Activated CD4-positive, alpha-beta memory T cell treated with anti-CD3 and anti-CD28 coated beads, Interleukin-2, amount 10 ng/mL, durations not matched to agents 7 days and 5 days (primary cell): Measurements from ENCODE around the gene C22orf31. TPM values are rescaled to one million over a fixed set of nuclear protein-coding genes. Genes with fewer than 3 reads are reported as not detected.

ENCODE experiments used
- CTCF ChIA-PET: fragments of 350-600 bp; sonication (Branson Sonifier 250); formaldehyde crosslinking; loops from one replicate; lab custom pipeline; 2021; ENCODE audit warnings: antibody characterized with exemption, inconsistent platforms; lab: Charles Lee
- POLR2A ChIA-PET: fragments of 350-600 bp; sonication (Branson Sonifier 250); formaldehyde crosslinking; loops from one replicate; lab custom pipeline; 2021; ENCODE audit warnings: antibody characterized with exemption; lab: Charles Lee
- DNase-seq: peaks from one replicate; pipeline ENCODE4 v3.0.0-alpha.2; 2020
- H3K27ac Mint-ChIP-seq: one replicate; pipeline ENCODE4 v1.8.0; 2021; ENCODE audit warnings: mild to moderate bottlenecking, mixed read lengths
- H3K27me3 Mint-ChIP-seq: one replicate; pipeline ENCODE4 v1.8.0; 2021; ENCODE audit warnings: mixed read lengths
- H3K36me3 Mint-ChIP-seq: one replicate; pipeline ENCODE4 v1.8.0; 2021; ENCODE audit warnings: low read depth, mixed read lengths
- H3K4me1 Mint-ChIP-seq: one replicate; pipeline ENCODE4 v1.8.0; 2021; ENCODE audit warnings: mixed read lengths
- H3K4me3 Mint-ChIP-seq: one replicate; pipeline ENCODE4 v1.8.0; 2021; ENCODE audit warnings: mild to moderate bottlenecking, mixed read lengths
- H3K9me3 Mint-ChIP-seq: one replicate; pipeline ENCODE4 v1.8.0; 2021; ENCODE audit warnings: mixed read lengths
- total RNA-seq, 2 experiments: library from RNA; stranded (reverse); gene quantifications; one replicate each; pipeline ENCODE4 v1.2.3, GENCODE V29; 2021

C22orf31 gene
- not detected for total RNA-seq

GRCh38 chr22:29061773-29062172 lies at the start of gene C22orf31:
Gene C22orf31, minus strand, starts transcription at chr22:29061831. Its CDS starts 39 bp downstream, at chr22:29061792.
- no peak for DNase-seq
- Mint-ChIP-seq H3K4me1 (peaks cover 5% of the 10 kb centered on the region), H3K36me3 (no peaks in the 10 kb centered on the region), H3K9me3 (no peaks in the 10 kb centered on the region), H3K27ac (no peak within 1 kb of the TSS), H3K27me3 (peaks cover 44% of the 10 kb centered on the region), H3K4me3 (no peak within 1 kb of the TSS)
- ChIA-PET CTCF (no interaction called here), POLR2A (interaction anchor here (0.9 kb wide), 1 partner anchor 141 kb away, joined by 3 read pairs; no protein-coding TSS in a partner anchor)

- H3K27me3 Mint-ChIP-seq = peaks cover 36% of the 10 kb centered on the region
- ChIA-PET POLR2A (no interaction called here), CTCF (interaction anchor here (1.3 kb wide), 1 partner anchor 43 kb away, joined by 3 read pairs; no protein-coding TSS in a partner anchor)
- no peaks in the 10 kb centered on the region for H3K9me3 Mint-ChIP-seq
- no peak overlapping the region for H3K27ac Mint-ChIP-seq
- H3K4me3 Mint-ChIP-seq = no peak overlapping the region
- peaks cover 3% of the 10 kb centered on the region for H3K4me1 Mint-ChIP-seq
- no peaks in the 10 kb centered on the region for H3K36me3 Mint-ChIP-seq
- DNase-seq = no peak
Observed at GRCh38 chr22:29110946-29111345, 49.3 kb upstream of the C22orf31 start.

DNA sequence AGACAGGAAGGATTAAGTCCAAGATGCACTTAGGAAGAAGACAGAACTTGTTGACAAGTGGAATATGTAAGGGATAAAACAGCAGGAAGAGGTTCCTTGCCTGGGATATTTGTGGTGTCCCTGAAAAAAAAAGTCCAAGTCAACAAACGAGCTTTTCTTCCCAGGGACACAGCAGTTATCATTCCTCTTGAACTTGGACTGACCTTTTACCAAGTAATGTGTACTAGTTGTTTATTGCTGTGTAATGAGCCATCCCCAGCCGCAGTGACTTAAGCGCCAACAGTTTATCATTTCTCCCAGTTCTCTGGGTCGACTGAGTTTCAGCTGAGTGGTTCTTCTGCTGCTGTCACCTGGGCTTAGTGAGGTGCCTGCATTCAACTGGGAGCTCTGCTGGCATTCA lies 48.2 kb upstream of the C22orf31 start:
- Mint-ChIP-seq H3K27me3 (peaks cover 29% of the 10 kb centered on the region), H3K9me3 (no peaks in the 10 kb centered on the region), H3K4me1 (no peaks in the 10 kb centered on the region), H3K4me3 (no peak overlapping the region), H3K27ac (no peak overlapping the region), H3K36me3 (no peaks in the 10 kb centered on the region)
- no peak for DNase-seq
- ChIA-PET POLR2A (interaction anchor here (1.0 kb wide), 1 partner anchor 9 kb away, joined by 3 read pairs; no protein-coding TSS in a partner anchor), CTCF (interaction anchor here (1.3 kb wide), 1 partner anchor 44 kb away, joined by 3 read pairs; no protein-coding TSS in a partner anchor)

DNA sequence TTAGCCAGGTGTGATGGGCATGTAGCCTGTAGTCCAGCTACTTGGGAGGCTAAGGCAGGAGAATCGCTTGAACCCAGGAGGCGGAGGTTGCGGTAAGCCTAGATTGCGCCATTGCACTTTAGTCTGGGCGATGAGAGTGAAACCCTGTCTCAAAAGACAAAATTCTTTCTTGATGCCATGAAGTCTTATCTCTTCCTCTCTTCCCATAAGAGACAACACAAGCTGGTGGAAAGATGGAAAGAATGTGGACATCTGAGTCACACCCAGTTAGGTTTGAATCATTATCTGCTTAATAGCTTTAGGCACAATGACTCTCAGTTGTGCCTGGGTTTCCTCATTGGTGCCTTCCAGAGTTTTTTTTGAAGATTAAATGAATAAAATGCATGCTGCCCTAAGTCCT lies 46.5 kb upstream of the C22orf31 start:
- DNase-seq = no peak
- Mint-ChIP-seq H3K36me3 (no peaks in the 10 kb centered on the region), H3K27ac (no peak overlapping the region), H3K27me3 (peaks cover 24% of the 10 kb centered on the region), H3K4me1 (no peaks in the 10 kb centered on the region), H3K9me3 (no peaks in the 10 kb centered on the region), H3K4me3 (no peak overlapping the region)
- ChIA-PET POLR2A (no interaction called here), CTCF (no interaction called here)

DNA sequence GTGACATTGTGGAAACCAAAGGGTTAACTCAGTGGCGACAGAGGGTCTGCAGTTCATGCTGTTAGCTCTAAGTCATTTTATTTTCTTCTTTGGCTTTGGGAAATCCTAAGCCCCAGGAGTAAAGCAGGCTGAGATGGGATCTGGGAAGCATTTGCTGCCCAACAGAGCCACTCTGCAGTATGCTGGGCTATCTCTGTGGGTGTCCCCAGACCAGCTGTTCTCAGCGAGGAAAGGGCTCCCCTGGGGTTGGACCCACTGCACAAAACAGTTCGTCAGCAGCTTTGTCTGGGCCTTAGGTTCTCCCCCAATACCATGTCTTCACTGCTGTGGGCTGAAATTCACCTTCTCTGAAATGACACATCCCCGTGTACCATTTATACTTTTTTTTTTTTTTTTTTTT lies 45.2 kb upstream of the C22orf31 start:
- Mint-ChIP-seq H3K27me3 (peaks cover 26% of the 10 kb centered on the region), H3K4me1 (no peaks in the 10 kb centered on the region), H3K9me3 (no peaks in the 10 kb centered on the region), H3K27ac (no peak overlapping the region), H3K36me3 (no peaks in the 10 kb centered on the region), H3K4me3 (no peak overlapping the region)
- no peak for DNase-seq
- ChIA-PET CTCF (interaction anchor here (0.7 to 0.8 kb wide), 2 partner anchors 26 to 139 kb away, joined by 3 to 5 read pairs; no protein-coding TSS in a partner anchor), POLR2A (no interaction called here)

GRCh38 chr22:29105468-29105867 lies 43.8 kb upstream of the C22orf31 start:
- no peak overlapping the region for H3K4me3 Mint-ChIP-seq
- no peaks in the 10 kb centered on the region for H3K4me1 Mint-ChIP-seq
- no peaks in the 10 kb centered on the region for H3K9me3 Mint-ChIP-seq
- POLR2A ChIA-PET = no interaction called here
- H3K36me3 Mint-ChIP-seq = no peaks in the 10 kb centered on the region
- CTCF ChIA-PET = no interaction called here
- peaks cover 23% of the 10 kb centered on the region for H3K27me3 Mint-ChIP-seq
- no peak overlapping the region for H3K27ac Mint-ChIP-seq
- DNase-seq = no peak

DNA sequence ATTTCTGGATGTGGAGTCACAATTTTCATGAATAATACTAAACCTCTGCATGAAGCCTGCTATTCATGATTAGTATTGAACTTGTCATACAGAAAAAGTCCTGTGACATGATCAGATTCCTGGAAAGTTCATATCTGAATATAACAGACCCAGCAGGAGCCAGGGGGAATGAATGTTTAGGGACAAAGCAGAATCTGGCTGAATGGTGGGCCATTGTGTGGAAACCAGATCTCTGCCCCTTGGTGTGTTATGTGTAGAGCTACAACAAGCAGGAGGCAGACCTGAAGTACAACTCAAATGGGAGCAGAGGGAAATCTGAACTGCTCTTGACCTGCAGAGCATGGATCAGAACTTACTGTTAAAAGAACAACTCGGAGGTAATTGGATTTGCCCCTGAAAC lies 41.5 kb upstream of the C22orf31 start:
- Mint-ChIP-seq H3K4me3 (no peak overlapping the region), H3K27me3 (peaks cover 14% of the 10 kb centered on the region), H3K27ac (no peak overlapping the region), H3K36me3 (no peaks in the 10 kb centered on the region), H3K9me3 (no peaks in the 10 kb centered on the region), H3K4me1 (no peaks in the 10 kb centered on the region)
- DNase-seq = no peak
- POLR2A ChIA-PET = no interaction called here
- CTCF ChIA-PET = interaction anchor here (0.6 to 1.1 kb wide), 3 partner anchors 51 to 255 kb away, joined by 3 to 4 read pairs (median 3); no protein-coding TSS in a partner anchor

- POLR2A ChIA-PET = no interaction called here
Observed at GRCh38 chr22:29102300-29102699, 40.7 kb upstream of the C22orf31 start.

GRCh38 chr22:29098296-29098695 lies 36.7 kb upstream of the C22orf31 start:
- Mint-ChIP-seq H3K36me3 (no peaks in the 10 kb centered on the region), H3K9me3 (no peaks in the 10 kb centered on the region), H3K4me1 (no peaks in the 10 kb centered on the region), H3K4me3 (no peak overlapping the region), H3K27me3 (peaks cover 16% of the 10 kb centered on the region), H3K27ac (no peak overlapping the region)
- ChIA-PET POLR2A (no interaction called here), CTCF (no interaction called here)
- DNase-seq = no peak

More at GRCh38 chr22:29102300-29102699, 40.7 kb upstream of the C22orf31 start:
- no peak overlapping the region for H3K4me3 Mint-ChIP-seq
- H3K27ac Mint-ChIP-seq = no peak overlapping the region
- CTCF ChIA-PET = no interaction called here
- no peaks in the 10 kb centered on the region for H3K4me1 Mint-ChIP-seq
- no peak for DNase-seq
- H3K9me3 Mint-ChIP-seq = no peaks in the 10 kb centered on the region
- peaks cover 14% of the 10 kb centered on the region for H3K27me3 Mint-ChIP-seq
- no peaks in the 10 kb centered on the region for H3K36me3 Mint-ChIP-seq

- ChIA-PET POLR2A (no interaction called here), CTCF (no interaction called here)
- Mint-ChIP-seq H3K4me3 (no peak overlapping the region), H3K27me3 (peaks cover 16% of the 10 kb centered on the region), H3K9me3 (no peaks in the 10 kb centered on the region), H3K4me1 (no peaks in the 10 kb centered on the region), H3K36me3 (no peaks in the 10 kb centered on the region), H3K27ac (no peak overlapping the region)
- DNase-seq = no peak
Observed at GRCh38 chr22:29096736-29097669, 35.4 kb upstream of the C22orf31 start.

DNA sequence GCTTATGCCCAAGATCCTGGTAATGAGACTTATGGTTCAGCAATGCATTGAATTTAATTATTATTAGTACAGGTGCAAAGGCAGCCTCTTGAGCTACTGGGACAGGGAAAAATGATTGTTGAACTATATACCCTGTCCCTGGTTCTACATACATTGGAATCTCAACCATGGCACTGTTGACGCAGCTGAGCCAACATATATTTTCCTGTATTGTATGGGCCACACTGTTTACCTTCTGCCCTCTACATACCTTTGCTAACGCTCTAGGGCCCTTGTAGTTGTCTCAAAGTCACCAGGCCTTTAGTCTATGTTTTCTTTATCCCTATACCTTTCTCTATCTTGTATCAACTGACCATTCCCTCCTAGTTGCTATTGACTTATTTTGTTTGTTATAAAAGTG lies 33.8 kb upstream of the C22orf31 start:
- Mint-ChIP-seq H3K9me3 (no peaks in the 10 kb centered on the region), H3K27me3 (peaks cover 22% of the 10 kb centered on the region), H3K4me1 (no peaks in the 10 kb centered on the region), H3K4me3 (no peak overlapping the region), H3K27ac (no peak overlapping the region), H3K36me3 (no peaks in the 10 kb centered on the region)
- DNase-seq = no peak
- ChIA-PET POLR2A (no interaction called here), CTCF (interaction anchor here (0.6 kb wide), 1 partner anchor 161 kb away, joined by 4 read pairs; no protein-coding TSS in a partner anchor)

GRCh38 chr22:29093501-29094300 lies 32.1 kb upstream of the C22orf31 start:
- POLR2A ChIA-PET = no interaction called here
- H3K4me1 Mint-ChIP-seq = no peaks in the 10 kb centered on the region
- H3K36me3 Mint-ChIP-seq = no peaks in the 10 kb centered on the region
- DNase-seq = no peak
- CTCF ChIA-PET = interaction anchor here (0.5 kb wide), 1 partner anchor 1536 kb away, joined by 3 read pairs; no protein-coding TSS in a partner anchor
- no peak overlapping the region for H3K4me3 Mint-ChIP-seq
- H3K27ac Mint-ChIP-seq = no peak overlapping the region
- H3K9me3 Mint-ChIP-seq = no peaks in the 10 kb centered on the region
- peaks cover 30% of the 10 kb centered on the region for H3K27me3 Mint-ChIP-seq

DNA sequence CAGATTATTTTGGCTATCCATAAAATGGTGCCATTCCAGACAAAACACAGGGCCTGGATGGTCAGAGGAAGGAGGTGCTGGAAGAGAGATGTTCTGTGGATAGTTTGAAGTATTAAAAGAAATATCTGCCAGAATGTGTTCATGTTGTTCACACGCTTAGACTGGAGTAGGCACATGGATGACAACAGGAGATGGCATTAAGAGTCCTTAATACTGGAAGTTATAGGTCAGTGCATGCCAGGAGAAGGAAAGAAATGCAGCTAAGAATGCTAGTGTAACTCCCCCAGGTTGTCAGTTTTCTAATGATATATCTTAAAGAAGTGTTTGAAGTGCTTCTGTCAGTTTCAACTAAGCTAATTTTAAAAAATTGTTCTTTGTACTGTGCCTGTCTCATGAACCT lies 31.4 kb upstream of the C22orf31 start:
- no peaks in the 10 kb centered on the region for H3K36me3 Mint-ChIP-seq
- ChIA-PET CTCF (no interaction called here), POLR2A (no interaction called here)
- peaks cover 32% of the 10 kb centered on the region for H3K27me3 Mint-ChIP-seq
- no peaks in the 10 kb centered on the region for H3K9me3 Mint-ChIP-seq
- H3K4me3 Mint-ChIP-seq = no peak overlapping the region
- no peak for DNase-seq
- H3K4me1 Mint-ChIP-seq = no peaks in the 10 kb centered on the region
- no peak overlapping the region for H3K27ac Mint-ChIP-seq
